ENCODE results near the gene MYL5.

DNA sequence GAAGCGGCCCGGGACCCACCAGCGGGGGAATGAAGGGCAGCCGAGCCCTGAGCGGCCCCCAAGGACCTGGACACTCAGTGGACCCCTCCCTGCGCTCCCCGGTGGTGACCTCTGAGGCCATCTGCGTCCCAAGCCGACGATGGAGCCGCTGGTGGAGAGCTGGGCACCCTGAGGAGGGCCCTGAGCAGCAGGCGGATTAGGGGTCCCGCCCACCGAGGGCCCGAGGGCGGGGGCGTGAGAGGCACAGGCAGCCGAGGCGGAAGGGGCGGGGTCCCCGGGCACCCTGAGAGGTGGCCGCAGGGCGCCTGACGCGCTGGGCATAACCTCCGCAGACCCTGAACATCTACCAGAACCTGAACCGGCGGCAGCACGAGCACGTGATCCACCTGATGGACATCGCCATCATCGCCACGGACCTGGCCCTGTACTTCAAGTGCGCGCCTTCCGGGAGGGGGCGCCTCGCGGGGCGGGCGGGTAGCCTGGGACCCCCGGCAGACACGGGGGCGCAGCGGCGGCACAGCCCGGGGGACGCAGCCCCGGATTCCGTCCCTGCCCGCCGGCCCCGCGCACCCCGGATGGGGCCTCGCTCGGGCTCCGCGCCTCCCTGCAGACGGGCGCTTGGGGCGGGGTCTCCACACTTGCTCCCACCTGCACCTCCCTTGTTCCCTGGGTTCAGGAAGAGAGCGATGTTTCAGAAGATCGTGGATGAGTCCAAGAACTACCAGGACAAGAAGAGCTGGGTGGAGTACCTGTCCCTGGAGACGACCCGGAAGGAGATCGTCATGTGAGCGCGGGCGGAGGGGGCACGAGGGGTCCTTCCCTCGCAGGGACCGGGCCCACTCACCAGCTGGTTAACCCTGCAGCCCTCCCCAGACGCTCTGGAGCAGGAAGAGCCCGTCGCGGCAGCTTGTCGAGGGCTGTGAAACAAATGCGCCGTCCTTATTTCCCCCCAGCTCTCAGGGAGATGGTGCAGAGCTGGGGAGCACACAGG lies 10.6 kb upstream of the MYL5 start:
- TF ChIP-seq, protein P1, sequence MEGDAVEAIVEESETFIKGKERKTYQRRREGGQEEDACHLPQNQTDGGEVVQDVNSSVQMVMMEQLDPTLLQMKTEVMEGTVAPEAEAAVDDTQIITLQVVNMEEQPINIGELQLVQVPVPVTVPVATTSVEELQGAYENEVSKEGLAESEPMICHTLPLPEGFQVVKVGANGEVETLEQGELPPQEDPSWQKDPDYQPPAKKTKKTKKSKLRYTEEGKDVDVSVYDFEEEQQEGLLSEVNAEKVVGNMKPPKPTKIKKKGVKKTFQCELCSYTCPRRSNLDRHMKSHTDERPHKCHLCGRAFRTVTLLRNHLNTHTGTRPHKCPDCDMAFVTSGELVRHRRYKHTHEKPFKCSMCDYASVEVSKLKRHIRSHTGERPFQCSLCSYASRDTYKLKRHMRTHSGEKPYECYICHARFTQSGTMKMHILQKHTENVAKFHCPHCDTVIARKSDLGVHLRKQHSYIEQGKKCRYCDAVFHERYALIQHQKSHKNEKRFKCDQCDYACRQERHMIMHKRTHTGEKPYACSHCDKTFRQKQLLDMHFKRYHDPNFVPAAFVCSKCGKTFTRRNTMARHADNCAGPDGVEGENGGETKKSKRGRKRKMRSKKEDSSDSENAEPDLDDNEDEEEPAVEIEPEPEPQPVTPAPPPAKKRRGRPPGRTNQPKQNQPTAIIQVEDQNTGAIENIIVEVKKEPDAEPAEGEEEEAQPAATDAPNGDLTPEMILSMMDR (IDR thresholded peaks at IDR 0.05), result no peak
- TF ChIP-seq POLR2A (IDR thresholded peaks at IDR 0.05), result no peak
